ENCODE results near the gene MGAT4A. TPM values are rescaled to one million over a fixed set of nuclear protein-coding genes. Genes with fewer than 3 reads are reported as not detected.

The MGAT4A gene
- total and polyA plus RNA-seq, 9 of the 15 experiments (the other 6 are each of a cell fraction or from before 2014, with no cell fraction given), result 0.03 to 0.53 (median 0.18) TPM; not detected in 2

DNA sequence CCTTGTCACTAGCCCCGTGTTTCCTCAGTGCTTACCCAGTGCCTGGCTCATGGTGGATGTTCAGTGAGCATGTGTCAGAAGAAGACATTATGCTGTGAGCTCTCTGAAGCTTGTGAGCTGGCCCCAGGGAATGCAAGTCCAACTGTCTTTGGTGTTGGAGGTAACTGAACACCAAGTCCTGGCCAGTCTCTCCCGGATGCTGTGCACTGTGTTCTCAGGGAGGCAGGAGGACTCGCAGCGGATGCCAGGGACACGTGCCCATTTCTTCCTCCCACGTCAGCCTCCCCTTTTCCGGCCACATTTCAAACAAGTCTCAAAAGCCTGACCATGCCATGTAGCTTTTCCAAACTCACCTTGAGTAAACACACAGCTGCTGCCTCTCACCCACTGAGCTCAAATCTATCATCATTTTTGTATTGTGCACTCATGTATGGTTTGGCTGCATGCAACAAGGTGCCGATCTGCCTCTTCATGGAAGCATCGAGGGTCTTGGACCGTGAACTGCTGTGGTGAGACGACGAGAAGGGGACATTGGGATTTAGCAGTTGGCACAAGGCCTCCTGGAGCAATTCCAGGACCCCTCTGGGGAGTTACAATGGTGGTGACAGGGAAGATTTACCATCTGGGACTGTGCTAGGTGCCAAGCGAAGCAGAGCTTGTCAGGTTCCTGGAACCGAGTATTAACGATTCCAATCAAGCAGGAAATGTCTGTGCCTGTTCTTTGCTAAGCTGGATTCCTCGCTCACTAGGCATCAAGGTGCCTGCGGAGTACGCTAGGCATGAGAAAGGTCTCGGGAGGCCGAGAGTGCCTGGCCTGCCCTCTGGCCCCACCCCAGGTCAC, 44.4 kb upstream of the MGAT4A start:
- no peak for TF ChIP-seq NFXL1 (CRISPR knock-in tag; IDR thresholded peaks at IDR 0.05)
- TF ChIP-seq, protein P1, sequence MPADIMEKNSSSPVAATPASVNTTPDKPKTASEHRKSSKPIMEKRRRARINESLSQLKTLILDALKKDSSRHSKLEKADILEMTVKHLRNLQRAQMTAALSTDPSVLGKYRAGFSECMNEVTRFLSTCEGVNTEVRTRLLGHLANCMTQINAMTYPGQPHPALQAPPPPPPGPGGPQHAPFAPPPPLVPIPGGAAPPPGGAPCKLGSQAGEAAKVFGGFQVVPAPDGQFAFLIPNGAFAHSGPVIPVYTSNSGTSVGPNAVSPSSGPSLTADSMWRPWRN (IDR thresholded peaks at IDR 0.05; ENCODE audit: low read depth), result no peak
- TF ChIP-seq NCOA4 (IDR thresholded peaks at IDR 0.05; ENCODE audit: partially characterized antibody), result no peak
- no peak for TF ChIP-seq PHB (CRISPR knock-in tag; IDR thresholded peaks at IDR 0.05)
- TF ChIP-seq, protein P2, sequence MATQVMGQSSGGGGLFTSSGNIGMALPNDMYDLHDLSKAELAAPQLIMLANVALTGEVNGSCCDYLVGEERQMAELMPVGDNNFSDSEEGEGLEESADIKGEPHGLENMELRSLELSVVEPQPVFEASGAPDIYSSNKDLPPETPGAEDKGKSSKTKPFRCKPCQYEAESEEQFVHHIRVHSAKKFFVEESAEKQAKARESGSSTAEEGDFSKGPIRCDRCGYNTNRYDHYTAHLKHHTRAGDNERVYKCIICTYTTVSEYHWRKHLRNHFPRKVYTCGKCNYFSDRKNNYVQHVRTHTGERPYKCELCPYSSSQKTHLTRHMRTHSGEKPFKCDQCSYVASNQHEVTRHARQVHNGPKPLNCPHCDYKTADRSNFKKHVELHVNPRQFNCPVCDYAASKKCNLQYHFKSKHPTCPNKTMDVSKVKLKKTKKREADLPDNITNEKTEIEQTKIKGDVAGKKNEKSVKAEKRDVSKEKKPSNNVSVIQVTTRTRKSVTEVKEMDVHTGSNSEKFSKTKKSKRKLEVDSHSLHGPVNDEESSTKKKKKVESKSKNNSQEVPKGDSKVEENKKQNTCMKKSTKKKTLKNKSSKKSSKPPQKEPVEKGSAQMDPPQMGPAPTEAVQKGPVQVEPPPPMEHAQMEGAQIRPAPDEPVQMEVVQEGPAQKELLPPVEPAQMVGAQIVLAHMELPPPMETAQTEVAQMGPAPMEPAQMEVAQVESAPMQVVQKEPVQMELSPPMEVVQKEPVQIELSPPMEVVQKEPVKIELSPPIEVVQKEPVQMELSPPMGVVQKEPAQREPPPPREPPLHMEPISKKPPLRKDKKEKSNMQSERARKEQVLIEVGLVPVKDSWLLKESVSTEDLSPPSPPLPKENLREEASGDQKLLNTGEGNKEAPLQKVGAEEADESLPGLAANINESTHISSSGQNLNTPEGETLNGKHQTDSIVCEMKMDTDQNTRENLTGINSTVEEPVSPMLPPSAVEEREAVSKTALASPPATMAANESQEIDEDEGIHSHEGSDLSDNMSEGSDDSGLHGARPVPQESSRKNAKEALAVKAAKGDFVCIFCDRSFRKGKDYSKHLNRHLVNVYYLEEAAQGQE (IDR thresholded peaks at IDR 0.05; ENCODE audit: borderline replicate concordance), result no peak
- TF ChIP-seq, protein P2 (CRISPR knock-in tag; IDR thresholded peaks at IDR 0.05; ENCODE audit: low read depth), result no peak
- no peak for TF ChIP-seq DNMT1 (IDR thresholded peaks at IDR 0.05)
- 2% methylated on average over 20 of the region's 20 CpGs for WGBS (ENCODE audit: insufficient coverage, low coverage, missing lambda C conversion rate)
- no peak overlapping the region for H3K27ac ChIP-seq (ENCODE audit: extremely low read depth, low read depth, low read length)

More for the DNA sequence above, 44.4 kb upstream of the MGAT4A start:
- in situ Hi-C loops (cut with MboI) (no loop called here), intact Hi-C loops (cut with micrococcal nuclease) (no loop called here)
- ChIA-PET POLR2A (interaction anchor here (0.6 to 0.7 kb wide), 2 partner anchors 46 to 1934 kb away, joined by 3 read pairs; no protein-coding TSS in a partner anchor), CTCF (ENCODE audit: low intra/inter-chr PET ratio) (no interaction called here)
- H3K27me3 ChIP-seq (ENCODE audit: control insufficient read depth in 2 of 2, insufficient read depth in 2 of 2, low read length in 2 of 2), result peaks cover 22 to 56% of the 10 kb centered on the region in 2 experiments; a peak in 4 of 5 replicates
- DNase-seq (ENCODE audit: extremely low read depth in 1 of 4, low spot score in 3 of 4) (no peak), FAIRE-seq (no peak), ATAC-seq (no peak)
- no peak overlapping the region for H2AFZ ChIP-seq (ENCODE audit: low read depth, low read length)
- no peaks in the 10 kb centered on the region for H3K79me2 ChIP-seq (ENCODE audit: control insufficient read depth, insufficient read depth, low read length)
- no peaks in the 10 kb centered on the region for H3K9me3 ChIP-seq (replicated peaks; ENCODE audit: control insufficient read depth, insufficient read depth, low read depth, low read length)
- no peaks in the 10 kb centered on the region for H3K4me1 ChIP-seq (replicated peaks in 1 of 2; ENCODE audit: control insufficient read depth in 2 of 2, insufficient read depth in 2 of 2, low read length in 2 of 2)
- H3K9ac ChIP-seq (ENCODE audit: insufficient read depth in 1 of 2, low read depth in 2 of 2, low read length in 2 of 2), result no peak overlapping the region; a peak in 1 of 4 replicates
- no peaks in the 10 kb centered on the region; the same call in 1 of the 2 replicates for H4K20me1 ChIP-seq (replicated peaks; ENCODE audit: control insufficient read depth, insufficient read depth, low read length)
- no TSS peak for BruUV-seq (replicated peaks)
- H3K36me3 ChIP-seq (ENCODE audit: control insufficient read depth, insufficient read depth, low read length), result no peaks in the 10 kb centered on the region
- no peak overlapping the region for H3K4me2 ChIP-seq (ENCODE audit: insufficient read depth, low read length)
- no peaks in the 10 kb centered on the region for H3K9me1 ChIP-seq (ENCODE audit: control insufficient read depth, insufficient read depth, low read length)
- H3K4me3 ChIP-seq, result no peak overlapping the region

Data from K562 (cell line).